Nephron (organoid): ENCODE results near the gene GPR176.
A peak's percentile ranks its signal among the peaks of the same experiment; 100 is the strongest.

Source experiments
- H3K27ac Mint-ChIP-seq, 3 experiments: 2 replicates each; pipeline ENCODE4 v1.8.0; 2020; ENCODE audit warnings: mixed read lengths in 3 of 3, mild to moderate bottlenecking in 2 of 3, moderate library complexity in 1 of 3
- H3K27me3 Mint-ChIP-seq: 2 replicates; pipeline ENCODE4 v1.8.0; 2021; ENCODE audit warnings: low read depth, mild to moderate bottlenecking, moderate library complexity, mixed read lengths
- H3K36me3 Mint-ChIP-seq: 2 replicates; pipeline ENCODE4 v1.8.0; 2020; ENCODE audit warnings: low read depth, mixed read lengths
- H3K4me1 Mint-ChIP-seq: 2 replicates; pipeline ENCODE4 v1.8.0; 2020; ENCODE audit warnings: mixed read lengths
- H3K4me3 Mint-ChIP-seq, 3 experiments: 2 replicates each; pipeline ENCODE4 v1.8.0; 2020; ENCODE audit warnings: mild to moderate bottlenecking in 3 of 3, mixed read lengths in 3 of 3, moderate library complexity in 2 of 3
- H3K9me3 Mint-ChIP-seq: 2 replicates; pipeline ENCODE4 v1.8.0; 2020; ENCODE audit warnings: mixed read lengths
- CTCF ChIP-seq, 3 experiments: fragments of 200-600 bp; sonication (generic); IDR thresholded peaks; one replicate each; pipeline ENCODE4 v1.5.0; 2021; ENCODE audit warnings: antibody characterized with exemption in 3 of 3; ENCODE audit not compliant: unreplicated experiment in 3 of 3

GPR176 gene

GRCh38 chr15:39797407-39797806 is 122.7 kb downstream of the GPR176 start:
- H3K9me3 Mint-ChIP-seq, result no peaks in the 10 kb centered on the region
- no peaks in the 10 kb centered on the region for H3K36me3 Mint-ChIP-seq
- no peak overlapping the region for H3K27ac Mint-ChIP-seq
- no peak overlapping the region for H3K4me3 Mint-ChIP-seq
- no peaks in the 10 kb centered on the region for H3K27me3 Mint-ChIP-seq
- peaks cover 8% of the 10 kb centered on the region for H3K4me1 Mint-ChIP-seq
- TF ChIP-seq CTCF (IDR thresholded peaks at IDR 0.05; ENCODE audit: unreplicated experiment in 3 of 3), result no peak

GRCh38 chr15:39796601-39797000 is 123.5 kb downstream of the GPR176 start:
- H3K36me3 Mint-ChIP-seq, result no peaks in the 10 kb centered on the region
- no peak overlapping the region for H3K4me3 Mint-ChIP-seq
- H3K27ac Mint-ChIP-seq, result no peak overlapping the region
- no peaks in the 10 kb centered on the region for H3K9me3 Mint-ChIP-seq
- H3K27me3 Mint-ChIP-seq, result no peaks in the 10 kb centered on the region
- TF ChIP-seq CTCF (IDR thresholded peaks at IDR 0.05; ENCODE audit: unreplicated experiment in 3 of 3), result no peak
- H3K4me1 Mint-ChIP-seq, result peaks cover 14% of the 10 kb centered on the region

GRCh38 chr15:39795486-39795885 is 124.6 kb downstream of the GPR176 start:
- TF ChIP-seq CTCF (IDR thresholded peaks at IDR 0.05; ENCODE audit: unreplicated experiment in 3 of 3), result no peak
- no peaks in the 10 kb centered on the region for H3K9me3 Mint-ChIP-seq
- H3K27ac Mint-ChIP-seq, result no peak overlapping the region
- H3K4me1 Mint-ChIP-seq, result peaks cover 14% of the 10 kb centered on the region
- no peak overlapping the region for H3K4me3 Mint-ChIP-seq
- H3K27me3 Mint-ChIP-seq, result no peaks in the 10 kb centered on the region
- H3K36me3 Mint-ChIP-seq, result no peaks in the 10 kb centered on the region

- H3K36me3 Mint-ChIP-seq, result no peaks in the 10 kb centered on the region
- no peak overlapping the region for H3K4me3 Mint-ChIP-seq
- no peaks in the 10 kb centered on the region for H3K27me3 Mint-ChIP-seq
Observed at GRCh38 chr15:39794954-39795353, 125.1 kb downstream of the GPR176 start.

GRCh38 chr15:39793923-39794322 is 126.1 kb downstream of the GPR176 start:
- Mint-ChIP-seq H3K9me3 (no peaks in the 10 kb centered on the region), H3K4me3 (no peak overlapping the region), H3K36me3 (no peaks in the 10 kb centered on the region), H3K27me3 (no peaks in the 10 kb centered on the region), H3K4me1 (peaks cover 14% of the 10 kb centered on the region), H3K27ac (peak overlapping the region in 1 of 3 experiments; percentile 38)
- TF ChIP-seq CTCF (IDR thresholded peaks at IDR 0.05; ENCODE audit: unreplicated experiment in 3 of 3), result no peak

More at GRCh38 chr15:39794954-39795353, 125.1 kb downstream of the GPR176 start:
- Mint-ChIP-seq H3K27ac (no peak overlapping the region), H3K9me3 (no peaks in the 10 kb centered on the region), H3K4me1 (peaks cover 14% of the 10 kb centered on the region)
- TF ChIP-seq CTCF (IDR thresholded peaks at IDR 0.05; ENCODE audit: unreplicated experiment in 3 of 3), result no peak

GRCh38 chr15:39792844-39793335 is 127.2 kb downstream of the GPR176 start:
- TF ChIP-seq CTCF (IDR thresholded peaks at IDR 0.05; ENCODE audit: unreplicated experiment in 3 of 3), result no peak
- H3K4me3 Mint-ChIP-seq, result no peak overlapping the region
- H3K9me3 Mint-ChIP-seq, result no peaks in the 10 kb centered on the region
- no peaks in the 10 kb centered on the region for H3K36me3 Mint-ChIP-seq
- H3K27me3 Mint-ChIP-seq, result no peaks in the 10 kb centered on the region
- peak overlapping the region; percentile 77 to 89 (median 80) for H3K27ac Mint-ChIP-seq
- H3K4me1 Mint-ChIP-seq, result peaks cover 22% of the 10 kb centered on the region
